Measurements from ENCODE around the gene ROR1.
A peak's percentile ranks its signal among the peaks of the same experiment; 100 is the strongest.

Gene ROR1

DNA sequence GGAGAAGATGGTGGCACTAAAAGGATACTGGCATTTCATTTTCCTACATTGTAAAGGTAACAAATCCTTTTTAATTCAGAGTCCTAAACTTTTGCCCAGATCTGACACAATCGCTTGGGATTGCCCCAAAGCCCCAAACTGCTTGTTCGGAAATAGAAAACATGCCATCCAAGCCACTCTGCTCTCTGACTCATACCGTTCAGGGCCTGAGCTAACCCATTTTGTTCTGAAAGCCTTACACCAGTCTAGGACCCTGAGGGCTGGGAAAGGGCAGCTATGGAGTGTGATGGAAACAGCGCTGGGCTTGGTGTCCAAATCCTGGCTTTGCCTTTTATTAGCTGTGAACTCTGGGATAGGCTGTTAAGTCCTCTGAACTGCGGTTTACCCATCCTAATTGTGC is 270.2 kb downstream of the ROR1 start:
- TF ChIP-seq CTCF (conservative IDR thresholded peaks at IDR 0.05; ENCODE audit: control insufficient read depth, insufficient read depth, low read depth, low read length) = no peak
- H3K4me3 ChIP-seq (ENCODE audit: control insufficient read depth, low read depth, low read length) = no peak overlapping the region
- DNase-seq (ENCODE audit: low read depth) = peak; percentile 94

DNA sequence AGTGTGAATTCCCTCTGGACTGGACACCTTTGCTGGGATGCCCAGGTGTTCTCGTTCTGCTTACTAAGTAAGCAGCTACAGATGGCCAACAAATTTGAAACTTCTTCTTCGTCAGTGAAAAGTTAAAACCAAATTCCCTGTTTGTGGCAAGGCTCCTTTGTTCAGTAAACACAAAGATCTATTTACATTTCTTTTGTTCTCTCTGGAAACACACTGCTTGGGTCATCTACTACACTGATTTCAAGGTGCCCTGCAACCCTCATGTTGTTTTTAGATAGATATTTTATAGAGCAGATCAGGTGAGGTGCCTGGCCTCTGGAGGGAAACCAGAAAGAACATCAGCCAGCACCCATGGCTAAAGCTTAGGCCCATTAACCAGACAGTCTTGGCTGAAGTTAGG is 272.4 kb downstream of the ROR1 start:
- H3K4me3 ChIP-seq (ENCODE audit: control insufficient read depth, low read depth, low read length) = no peak overlapping the region
- no peak for DNase-seq (ENCODE audit: low read depth)
- TF ChIP-seq CTCF (conservative IDR thresholded peaks at IDR 0.05; ENCODE audit: control insufficient read depth, insufficient read depth, low read depth, low read length) = no peak

- no peak for DNase-seq (ENCODE audit: low read depth)
- no peak for TF ChIP-seq CTCF (conservative IDR thresholded peaks at IDR 0.05; ENCODE audit: control insufficient read depth, insufficient read depth, low read depth, low read length)
Observed at GRCh38 chr1:64046891-64047290, 273.1 kb downstream of the ROR1 start.

GRCh38 chr1:64047549-64047996 is 273.8 kb downstream of the ROR1 start:
- no peak for TF ChIP-seq CTCF (conservative IDR thresholded peaks at IDR 0.05; ENCODE audit: control insufficient read depth, insufficient read depth, low read depth, low read length)
- DNase-seq (ENCODE audit: low read depth) = no peak
- H3K4me3 ChIP-seq (ENCODE audit: control insufficient read depth, low read depth, low read length) = no peak overlapping the region

More at GRCh38 chr1:64046891-64047290, 273.1 kb downstream of the ROR1 start:
- no peak overlapping the region for H3K4me3 ChIP-seq (ENCODE audit: control insufficient read depth, low read depth, low read length)

- H3K4me3 ChIP-seq (ENCODE audit: control insufficient read depth, low read depth, low read length) = no peak overlapping the region
- TF ChIP-seq CTCF (conservative IDR thresholded peaks at IDR 0.05; ENCODE audit: control insufficient read depth, insufficient read depth, low read depth, low read length) = no peak
- no peak for DNase-seq (ENCODE audit: low read depth)
Observed at GRCh38 chr1:64049900-64050540, 276.2 kb downstream of the ROR1 start.

- no peak overlapping the region for H3K4me3 ChIP-seq (ENCODE audit: control insufficient read depth, low read depth, low read length)
- TF ChIP-seq CTCF (conservative IDR thresholded peaks at IDR 0.05; ENCODE audit: control insufficient read depth, insufficient read depth, low read depth, low read length) = no peak
- no peak for DNase-seq (ENCODE audit: low read depth)
Observed at GRCh38 chr1:64050601-64051000, 276.8 kb downstream of the ROR1 start.

- no peak overlapping the region for H3K4me3 ChIP-seq (ENCODE audit: control insufficient read depth, low read depth, low read length)
- no peak for TF ChIP-seq CTCF (conservative IDR thresholded peaks at IDR 0.05; ENCODE audit: control insufficient read depth, insufficient read depth, low read depth, low read length)
- no peak for DNase-seq (ENCODE audit: low read depth)
Observed at GRCh38 chr1:64051796-64052195, 278.0 kb downstream of the ROR1 start.
